ENCODE results near the gene GULP1. TPM values are rescaled to one million over a fixed set of nuclear protein-coding genes. Genes with fewer than 3 reads are reported as not detected.

Gene GULP1
- total RNA-seq, 1 donor = 42.7 TPM

DNA sequence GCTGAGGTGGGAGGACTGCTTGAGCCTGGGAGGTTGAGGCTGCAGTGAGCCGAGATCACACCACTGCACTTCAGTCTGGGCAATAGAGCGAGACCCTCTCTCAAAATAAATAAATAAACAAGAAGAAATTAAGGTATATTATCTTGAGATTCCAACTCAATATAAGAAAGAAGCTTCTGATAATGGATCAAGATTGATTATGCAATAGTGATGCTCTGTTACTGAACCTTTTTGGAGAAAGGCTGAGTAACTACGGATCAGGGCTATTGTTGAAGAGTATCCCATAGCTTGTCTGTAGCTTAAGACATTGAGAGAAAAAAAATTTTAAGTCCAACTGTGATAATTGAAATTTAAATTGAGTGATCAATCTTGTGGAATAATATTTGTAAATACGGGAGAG lies 17.7 kb downstream of the GULP1 start:
- TF ChIP-seq, protein P1, sequence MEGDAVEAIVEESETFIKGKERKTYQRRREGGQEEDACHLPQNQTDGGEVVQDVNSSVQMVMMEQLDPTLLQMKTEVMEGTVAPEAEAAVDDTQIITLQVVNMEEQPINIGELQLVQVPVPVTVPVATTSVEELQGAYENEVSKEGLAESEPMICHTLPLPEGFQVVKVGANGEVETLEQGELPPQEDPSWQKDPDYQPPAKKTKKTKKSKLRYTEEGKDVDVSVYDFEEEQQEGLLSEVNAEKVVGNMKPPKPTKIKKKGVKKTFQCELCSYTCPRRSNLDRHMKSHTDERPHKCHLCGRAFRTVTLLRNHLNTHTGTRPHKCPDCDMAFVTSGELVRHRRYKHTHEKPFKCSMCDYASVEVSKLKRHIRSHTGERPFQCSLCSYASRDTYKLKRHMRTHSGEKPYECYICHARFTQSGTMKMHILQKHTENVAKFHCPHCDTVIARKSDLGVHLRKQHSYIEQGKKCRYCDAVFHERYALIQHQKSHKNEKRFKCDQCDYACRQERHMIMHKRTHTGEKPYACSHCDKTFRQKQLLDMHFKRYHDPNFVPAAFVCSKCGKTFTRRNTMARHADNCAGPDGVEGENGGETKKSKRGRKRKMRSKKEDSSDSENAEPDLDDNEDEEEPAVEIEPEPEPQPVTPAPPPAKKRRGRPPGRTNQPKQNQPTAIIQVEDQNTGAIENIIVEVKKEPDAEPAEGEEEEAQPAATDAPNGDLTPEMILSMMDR (IDR thresholded peaks at IDR 0.05; ENCODE audit: insufficient read depth, low read length) = no peak
- no peak for DNase-seq (ENCODE audit: low read depth)
- H3K4me3 ChIP-seq (ENCODE audit: low read depth, low read length) = no peak overlapping the region

DNA sequence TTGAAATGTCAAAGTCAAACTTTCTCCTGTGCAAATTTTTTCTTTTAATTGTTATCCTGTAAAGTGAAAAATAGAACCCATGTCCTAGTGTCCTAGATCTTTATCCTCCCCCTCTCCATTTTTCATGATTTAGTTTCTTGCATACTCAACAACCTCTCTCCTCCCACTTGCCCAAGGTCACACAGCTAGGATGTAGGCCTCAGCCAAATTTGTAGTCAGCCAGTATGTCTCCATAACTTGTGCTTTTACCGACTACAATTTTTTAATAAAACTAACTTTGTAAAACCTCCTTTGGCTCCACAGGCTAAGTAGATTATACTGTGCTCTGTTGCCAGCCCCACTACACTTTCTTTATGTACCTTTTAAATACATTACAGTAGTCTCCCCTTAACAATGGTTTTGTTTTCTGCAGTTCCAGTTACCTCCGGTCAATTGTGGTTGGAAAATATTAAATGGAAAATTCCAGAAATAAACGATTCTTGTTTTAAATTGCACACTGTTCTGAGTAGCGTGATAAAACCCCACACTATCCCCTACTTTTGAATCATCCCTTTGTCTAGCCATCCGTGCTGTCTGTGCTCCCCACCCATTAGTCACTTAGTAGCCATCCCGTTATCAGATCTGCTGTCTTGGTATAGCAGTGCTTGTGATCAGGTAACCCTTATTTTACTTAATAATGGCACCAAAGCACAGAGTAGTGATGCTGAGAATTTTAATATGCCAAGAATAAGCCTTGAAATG lies 22.8 kb downstream of the GULP1 start:
- TF ChIP-seq, protein P1 (IDR thresholded peaks at IDR 0.05; ENCODE audit: insufficient read depth, low read length) = no peak
- no peak for DNase-seq (ENCODE audit: low read depth)
- H3K4me3 ChIP-seq (ENCODE audit: low read depth, low read length) = no peak overlapping the region

DNA sequence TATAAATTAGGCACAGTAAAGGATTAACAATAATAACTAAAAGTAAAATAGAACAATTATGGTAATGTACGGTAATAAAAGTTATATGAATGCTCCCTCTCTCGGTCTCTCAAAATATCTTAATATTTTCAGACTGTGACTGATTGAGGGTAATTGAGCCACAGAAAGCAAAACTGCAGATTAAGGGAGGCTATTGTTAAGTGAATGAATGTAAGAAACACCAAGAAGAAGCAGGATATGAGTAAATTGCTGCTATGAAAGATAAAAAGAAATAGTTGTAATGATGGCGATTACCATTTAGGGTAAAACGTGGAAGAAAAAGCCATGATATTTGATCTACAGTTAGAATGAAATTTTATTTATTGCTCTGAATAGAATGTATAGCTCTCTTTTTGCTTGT lies 24.1 kb downstream of the GULP1 start:
- TF ChIP-seq, protein P1 (IDR thresholded peaks at IDR 0.05; ENCODE audit: insufficient read depth, low read length) = no peak
- DNase-seq (ENCODE audit: low read depth) = no peak
- no peak overlapping the region for H3K4me3 ChIP-seq (ENCODE audit: low read depth, low read length)

DNA sequence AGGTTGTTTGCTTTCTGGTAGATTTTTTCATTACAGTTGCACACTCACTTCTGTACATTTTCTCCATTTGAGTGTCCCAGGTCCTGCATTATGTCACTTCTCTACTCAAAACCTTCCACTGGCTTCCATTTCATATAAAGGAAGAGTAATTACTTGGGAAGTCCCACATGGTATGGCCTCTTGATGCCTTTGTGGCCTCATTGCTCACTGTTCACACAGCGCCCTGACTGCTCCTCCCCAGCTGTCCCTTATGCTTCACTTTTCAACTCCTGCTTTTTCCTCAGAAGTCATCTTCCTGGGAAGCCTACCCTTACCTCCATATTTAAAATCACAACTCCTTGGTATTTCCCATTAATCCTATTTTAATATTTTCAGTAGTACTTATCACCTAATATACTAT lies 24.7 kb downstream of the GULP1 start:
- TF ChIP-seq, protein P1 (IDR thresholded peaks at IDR 0.05; ENCODE audit: insufficient read depth, low read length) = no peak
- no peak overlapping the region for H3K4me3 ChIP-seq (ENCODE audit: low read depth, low read length)
- DNase-seq (ENCODE audit: low read depth) = no peak

DNA sequence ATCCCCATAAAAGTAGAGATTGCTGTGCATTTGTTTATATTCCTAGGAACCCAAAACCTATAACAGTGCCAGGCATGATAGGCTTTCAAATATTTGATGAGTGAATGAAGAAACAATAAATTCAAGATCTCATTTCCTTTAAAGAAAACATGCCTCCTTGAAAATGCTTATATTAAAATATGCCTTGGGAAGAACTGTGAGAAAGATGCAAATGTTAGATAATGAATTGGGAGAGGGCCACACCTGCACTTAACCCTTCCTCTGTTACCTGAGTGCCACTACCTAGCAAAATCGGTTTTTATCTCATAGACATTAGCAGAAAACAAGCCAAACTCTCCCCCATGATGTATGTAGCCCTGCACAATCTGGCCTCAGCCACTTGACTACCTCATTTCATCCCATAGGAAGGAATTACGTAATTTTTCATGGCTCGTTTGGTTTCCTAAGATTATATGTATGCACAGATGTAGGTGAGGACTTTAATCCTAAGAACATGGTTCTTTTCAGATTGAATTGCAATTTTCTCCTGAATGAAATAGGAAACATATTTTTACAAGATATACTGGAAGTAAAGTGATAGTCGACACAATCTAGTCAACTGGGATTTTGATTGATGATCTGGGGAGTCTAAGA lies 25.2 kb downstream of the GULP1 start:
- H3K4me3 ChIP-seq (ENCODE audit: low read depth, low read length) = no peak overlapping the region
- DNase-seq (ENCODE audit: low read depth) = no peak
- TF ChIP-seq, protein P1 (IDR thresholded peaks at IDR 0.05; ENCODE audit: insufficient read depth, low read length) = no peak

DNA sequence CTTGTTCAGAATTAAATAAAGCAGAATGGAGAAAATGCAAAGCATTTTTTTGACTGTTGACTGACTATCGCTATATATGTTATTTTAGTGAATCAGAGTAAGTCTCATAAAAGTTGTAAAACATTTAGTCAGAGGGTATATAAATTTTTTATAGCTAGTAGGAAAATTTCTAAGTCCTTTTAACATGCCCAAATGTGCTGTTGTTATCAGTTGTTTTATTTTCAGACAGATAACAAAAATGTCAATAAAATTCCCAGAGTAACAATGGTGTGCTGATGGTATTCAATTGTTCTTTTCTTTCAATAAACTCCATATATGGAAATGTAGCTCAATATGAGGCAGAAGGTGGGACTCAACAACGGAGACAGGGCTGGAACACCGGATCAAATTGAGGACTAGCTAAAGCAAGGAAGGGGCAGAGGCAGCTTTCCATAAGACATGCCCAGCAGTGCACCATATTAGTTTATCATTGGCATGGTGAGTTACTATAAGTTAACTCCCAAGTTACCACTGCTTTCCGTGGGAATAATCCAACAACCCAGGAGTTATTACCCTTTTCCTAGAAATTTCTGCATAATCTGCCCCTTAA lies 26.6 kb downstream of the GULP1 start:
- TF ChIP-seq, protein P1 (IDR thresholded peaks at IDR 0.05; ENCODE audit: insufficient read depth, low read length) = no peak
- DNase-seq (ENCODE audit: low read depth) = no peak
- no peak overlapping the region for H3K4me3 ChIP-seq (ENCODE audit: low read depth, low read length)
